ENCODE data around the gene ASIC3. TPM values are rescaled to one million over a fixed set of nuclear protein-coding genes. Genes with fewer than 3 reads are reported as not detected.
A peak's percentile ranks its signal among the peaks of the same experiment; 100 is the strongest.

The ASIC3 gene
- total RNA-seq, 6 experiments from 2014 or later: 0.53 to 1.2 (median 1.2) TPM

DNA sequence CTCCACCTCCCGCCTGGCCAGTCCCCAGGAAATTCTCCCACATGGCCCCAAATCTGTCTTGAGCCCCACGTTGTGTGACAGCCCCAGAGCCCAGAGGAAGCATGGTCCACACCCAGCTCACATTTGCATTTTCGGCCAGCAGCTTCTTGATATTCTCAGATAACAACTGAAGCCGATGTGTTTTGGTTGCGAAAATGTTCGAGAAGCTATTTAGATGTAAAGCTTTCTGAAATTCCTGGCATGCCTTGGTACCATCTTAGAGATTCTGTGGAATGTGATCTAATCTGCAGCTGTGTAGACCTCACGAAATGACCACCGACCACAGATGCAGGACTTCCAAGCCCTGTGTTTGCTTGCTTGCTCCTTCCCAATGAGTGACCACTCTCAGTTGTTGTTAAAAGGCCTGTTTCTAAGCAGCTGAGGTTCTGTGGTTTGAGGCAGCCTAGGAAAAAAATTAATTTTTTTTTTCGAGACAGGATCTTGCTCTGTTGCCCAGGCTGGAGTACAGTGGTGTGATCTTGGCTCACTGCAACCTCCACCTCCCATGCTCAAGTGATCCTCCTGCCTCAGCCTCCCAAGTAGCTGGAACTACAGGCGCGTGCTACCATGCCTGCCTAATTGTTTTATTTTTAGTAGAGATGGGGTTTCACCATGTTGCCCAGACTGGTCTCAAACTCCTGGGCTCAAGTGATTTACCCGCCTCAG is 19.9 kb downstream of the ASIC3 start:
- Histone ChIP-seq H3K9me3 (no peaks in the 10 kb centered on the region), H3K4me3 (no peak overlapping the region), H3K27me3 (no peaks in the 10 kb centered on the region), H3K4me1 (peaks cover 0 to 8% (median 4%) of the 10 kb centered on the region in 4 donors), H3K36me3 (peaks cover 0 to 83% (median 35%) of the 10 kb centered on the region in 4 donors), H3K27ac (no peak overlapping the region)
- TF ChIP-seq, protein P1, sequence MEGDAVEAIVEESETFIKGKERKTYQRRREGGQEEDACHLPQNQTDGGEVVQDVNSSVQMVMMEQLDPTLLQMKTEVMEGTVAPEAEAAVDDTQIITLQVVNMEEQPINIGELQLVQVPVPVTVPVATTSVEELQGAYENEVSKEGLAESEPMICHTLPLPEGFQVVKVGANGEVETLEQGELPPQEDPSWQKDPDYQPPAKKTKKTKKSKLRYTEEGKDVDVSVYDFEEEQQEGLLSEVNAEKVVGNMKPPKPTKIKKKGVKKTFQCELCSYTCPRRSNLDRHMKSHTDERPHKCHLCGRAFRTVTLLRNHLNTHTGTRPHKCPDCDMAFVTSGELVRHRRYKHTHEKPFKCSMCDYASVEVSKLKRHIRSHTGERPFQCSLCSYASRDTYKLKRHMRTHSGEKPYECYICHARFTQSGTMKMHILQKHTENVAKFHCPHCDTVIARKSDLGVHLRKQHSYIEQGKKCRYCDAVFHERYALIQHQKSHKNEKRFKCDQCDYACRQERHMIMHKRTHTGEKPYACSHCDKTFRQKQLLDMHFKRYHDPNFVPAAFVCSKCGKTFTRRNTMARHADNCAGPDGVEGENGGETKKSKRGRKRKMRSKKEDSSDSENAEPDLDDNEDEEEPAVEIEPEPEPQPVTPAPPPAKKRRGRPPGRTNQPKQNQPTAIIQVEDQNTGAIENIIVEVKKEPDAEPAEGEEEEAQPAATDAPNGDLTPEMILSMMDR (IDR thresholded peaks at IDR 0.05): no peak
- TF ChIP-seq POLR2A (IDR thresholded peaks at IDR 0.05): no peak
- 86% methylated on average over 7 of the region's 12 CpGs for WGBS (ENCODE audit: insufficient coverage, low coverage, low lambda C conversion rate, missing lambda C conversion rate)
- DNase-seq (no peak), ATAC-seq (no peak)
- intact Hi-C loops (cut with DNase I): no loop called here

DNA sequence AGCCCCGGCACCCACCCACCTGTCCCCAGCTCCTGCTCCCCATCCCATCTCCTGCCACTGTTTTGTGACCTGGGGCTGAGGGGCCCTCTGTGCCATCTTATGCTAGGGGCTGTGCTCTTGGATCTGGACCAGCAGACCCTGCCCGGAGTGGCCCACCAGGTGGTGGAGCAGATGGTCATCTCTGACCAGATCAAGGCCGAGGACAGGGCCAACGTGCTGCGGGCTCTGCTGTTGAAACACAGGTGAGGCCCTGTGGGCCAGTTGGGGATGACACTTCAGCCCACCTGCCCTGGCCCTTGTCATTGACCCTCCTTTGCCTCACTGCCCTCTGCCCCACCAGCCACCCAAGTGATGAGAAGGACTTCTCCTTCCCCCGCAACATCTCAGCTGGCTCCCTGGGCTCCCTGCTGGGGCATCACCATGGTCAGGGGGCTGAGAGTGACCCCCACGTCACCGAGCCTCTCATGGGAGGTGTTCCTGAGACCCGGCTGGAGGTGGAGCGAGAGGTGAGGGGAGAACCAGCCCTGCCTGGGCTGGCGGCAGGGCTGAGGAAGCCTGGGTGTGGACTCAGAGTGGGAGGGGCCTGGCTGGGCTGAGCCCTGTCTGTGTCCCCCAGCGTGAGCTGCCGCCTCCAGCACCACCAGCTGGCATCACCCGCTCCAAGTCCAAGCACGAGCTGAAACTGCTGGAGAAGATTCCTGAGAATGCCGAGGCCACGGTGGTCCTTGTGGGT is 21.7 kb downstream of the ASIC3 start:
- H3K4me3 ChIP-seq: no peak overlapping the region
- H3K36me3 ChIP-seq: peaks cover 0 to 95% (median 44%) of the 10 kb centered on the region in 4 donors
- H3K27ac ChIP-seq: no peak overlapping the region
- DNase-seq (peak in 1 of 3 donors; percentile 19), ATAC-seq (no peak)
- no peaks in the 10 kb centered on the region for H3K4me1 ChIP-seq
- no peaks in the 10 kb centered on the region for H3K9me3 ChIP-seq
- 91% methylated on average over 4 of the region's 17 CpGs for WGBS (ENCODE audit: insufficient coverage, low coverage, low lambda C conversion rate, missing lambda C conversion rate)
- TF ChIP-seq, protein P1 (IDR thresholded peaks at IDR 0.05): no peak
- no peak for TF ChIP-seq POLR2A (IDR thresholded peaks at IDR 0.05)
- no peaks in the 10 kb centered on the region for H3K27me3 ChIP-seq
- intact Hi-C loops (cut with DNase I): no loop called here

DNA sequence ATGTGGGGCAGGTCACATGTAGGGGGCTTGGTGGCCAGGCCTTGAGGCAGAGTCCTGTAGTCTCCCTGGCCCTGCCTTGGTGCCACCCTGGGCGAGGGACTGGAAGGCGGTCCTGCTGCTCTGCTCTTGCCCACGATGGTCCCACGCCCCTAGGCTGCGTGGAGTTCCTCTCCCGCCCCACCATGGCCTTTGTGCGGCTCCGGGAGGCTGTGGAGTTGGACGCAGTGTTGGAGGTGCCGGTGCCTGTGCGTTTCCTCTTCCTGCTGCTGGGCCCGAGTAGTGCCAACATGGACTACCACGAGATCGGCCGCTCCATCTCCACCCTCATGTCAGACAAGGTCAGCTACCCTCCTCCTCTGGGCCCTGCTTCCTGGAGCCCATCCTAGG is 22.2 kb downstream of the ASIC3 start:
- Histone ChIP-seq H3K27me3 (no peaks in the 10 kb centered on the region), H3K4me3 (no peak overlapping the region), H3K9me3 (no peaks in the 10 kb centered on the region), H3K36me3 (peaks cover 0 to 95% (median 46%) of the 10 kb centered on the region in 4 donors), H3K27ac (no peak overlapping the region), H3K4me1 (no peaks in the 10 kb centered on the region)
- no peak for ATAC-seq
- TF ChIP-seq, protein P1 (IDR thresholded peaks at IDR 0.05): no peak
- TF ChIP-seq POLR2A (IDR thresholded peaks at IDR 0.05): no peak
- peak in 1 of 3 donors; percentile 13 for DNase-seq
- intact Hi-C loops (cut with DNase I): no loop called here
- WGBS (ENCODE audit: insufficient coverage, low coverage, low lambda C conversion rate, missing lambda C conversion rate): no CpG with 5 or more reads among the region's 15 CpGs

DNA sequence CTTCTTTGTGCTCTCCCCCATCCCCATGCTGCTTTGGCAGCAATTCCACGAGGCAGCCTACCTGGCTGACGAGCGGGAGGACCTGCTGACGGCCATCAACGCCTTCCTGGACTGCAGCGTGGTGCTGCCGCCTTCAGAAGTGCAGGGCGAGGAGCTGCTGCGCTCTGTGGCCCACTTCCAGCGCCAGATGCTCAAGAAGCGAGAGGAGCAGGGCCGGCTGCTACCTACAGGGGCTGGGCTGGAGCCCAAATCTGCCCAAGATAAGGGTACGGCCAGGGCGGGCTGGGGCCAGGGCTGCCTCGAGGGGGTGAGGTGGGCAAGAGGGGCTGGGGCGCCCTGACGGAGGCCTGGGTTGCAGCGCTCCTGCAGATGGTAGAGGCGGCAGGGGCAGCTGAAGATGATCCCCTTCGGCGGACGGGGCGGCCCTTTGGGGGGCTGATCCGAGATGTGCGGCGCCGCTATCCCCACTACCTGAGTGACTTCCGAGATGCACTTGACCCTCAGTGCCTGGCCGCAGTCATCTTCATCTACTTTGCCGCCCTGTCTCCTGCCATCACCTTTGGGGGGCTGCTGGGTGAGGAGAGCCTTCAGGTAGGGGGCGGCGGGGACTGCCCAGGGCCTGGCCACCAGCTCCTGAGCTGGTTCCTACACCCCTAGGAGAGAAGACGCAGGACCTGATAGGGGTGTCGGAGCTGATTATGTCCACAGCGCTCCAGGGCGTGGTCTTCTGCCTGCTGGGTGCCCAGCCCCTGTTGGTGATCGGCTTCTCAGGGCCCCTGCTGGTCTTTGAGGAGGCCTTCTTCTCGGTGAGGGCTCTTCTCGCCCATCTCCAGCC is 22.9 kb downstream of the ASIC3 start:
- no peak for TF ChIP-seq POLR2A (IDR thresholded peaks at IDR 0.05)
- TF ChIP-seq, protein P1 (IDR thresholded peaks at IDR 0.05): no peak

More for the DNA sequence above, 22.9 kb downstream of the ASIC3 start:
- DNase-seq: peak in 1 of 3 donors; percentile 17
- whole genome bisulfite sequencing (ENCODE audit: insufficient coverage, low coverage, low lambda C conversion rate, missing lambda C conversion rate): 85% methylated on average over 5 of the region's 39 CpGs
- ATAC-seq: no peak
- Histone ChIP-seq H3K27ac (no peak overlapping the region), H3K4me1 (no peaks in the 10 kb centered on the region), H3K27me3 (no peaks in the 10 kb centered on the region), H3K36me3 (peaks cover 0 to 96% (median 48%) of the 10 kb centered on the region in 4 donors), H3K4me3 (no peak overlapping the region), H3K9me3 (no peaks in the 10 kb centered on the region)
- intact Hi-C loops (cut with DNase I): no loop called here

Measured in right lobe of liver (tissue), 6 donors.